ENCODE data around the gene GPLD1.

Gene GPLD1

DNA sequence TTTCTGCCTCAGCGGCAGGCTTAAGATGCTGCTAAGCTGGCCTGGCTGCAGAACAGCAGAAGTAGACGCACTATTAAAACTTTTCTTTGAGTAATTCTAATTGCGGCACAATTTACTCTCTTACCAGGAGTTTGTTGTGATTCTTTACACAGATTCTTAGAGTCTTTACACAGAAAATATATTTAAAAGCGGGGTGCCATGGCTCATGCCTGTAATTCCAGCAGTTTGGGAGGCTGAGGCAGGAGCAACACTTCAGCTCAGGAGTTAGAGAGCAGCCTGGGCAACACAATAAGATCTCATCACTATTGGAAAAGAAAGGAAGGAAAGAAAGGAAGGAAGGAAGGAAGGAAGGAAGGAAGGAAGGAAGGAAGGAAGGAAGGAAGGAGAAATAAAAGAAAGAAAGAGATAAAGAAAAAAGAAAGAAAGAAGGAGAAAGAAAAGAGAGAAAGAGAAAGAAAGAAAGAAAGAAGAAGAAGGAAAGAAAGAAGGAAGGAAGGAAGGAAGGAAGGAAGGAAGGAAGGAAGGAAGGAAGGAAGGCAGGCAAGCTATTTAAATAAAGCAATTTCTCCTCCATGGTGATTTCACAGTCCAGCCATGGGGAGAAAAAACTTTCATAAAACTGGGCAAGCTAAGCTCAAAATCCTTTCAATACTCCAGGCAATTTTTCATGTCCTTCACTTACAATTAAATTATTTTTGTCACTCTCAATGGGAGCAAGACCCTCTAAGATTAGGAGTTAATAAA lies 107.7 kb downstream of the GPLD1 start:
- DNase-seq (ENCODE audit: low read depth) = no peak

DNA sequence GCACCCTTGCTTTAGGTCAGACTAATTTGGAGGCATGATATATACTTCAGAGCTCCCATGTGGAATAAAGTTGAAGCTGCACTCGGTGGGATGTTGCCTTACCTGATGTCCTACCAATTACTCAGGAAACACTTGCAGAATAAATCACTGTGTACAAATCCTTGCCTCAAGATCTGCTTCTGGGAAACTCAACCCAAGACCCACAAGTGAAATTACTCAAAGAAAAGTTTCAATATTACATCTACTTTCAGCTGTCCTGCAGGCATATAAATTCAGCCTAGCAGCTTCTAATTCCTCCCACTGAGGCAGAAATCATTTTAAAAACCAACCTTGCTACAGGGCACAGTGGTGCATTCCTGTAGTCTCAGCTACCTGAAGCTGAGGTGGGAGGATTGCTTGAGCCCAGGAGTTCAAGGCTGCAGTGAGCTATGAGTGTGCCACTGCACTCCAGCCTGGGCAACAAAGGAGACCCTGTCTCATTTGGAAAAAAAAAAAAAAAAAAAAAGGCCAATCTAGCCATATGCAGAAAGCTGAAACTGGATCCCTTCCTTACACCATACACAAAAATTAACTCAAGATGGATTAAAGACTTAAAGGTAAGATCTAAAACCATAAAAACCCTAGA lies 110.8 kb downstream of the GPLD1 start:
- DNase-seq (ENCODE audit: low read depth) = no peak
